Measurements from ENCODE around the gene HOXA11.

DNA sequence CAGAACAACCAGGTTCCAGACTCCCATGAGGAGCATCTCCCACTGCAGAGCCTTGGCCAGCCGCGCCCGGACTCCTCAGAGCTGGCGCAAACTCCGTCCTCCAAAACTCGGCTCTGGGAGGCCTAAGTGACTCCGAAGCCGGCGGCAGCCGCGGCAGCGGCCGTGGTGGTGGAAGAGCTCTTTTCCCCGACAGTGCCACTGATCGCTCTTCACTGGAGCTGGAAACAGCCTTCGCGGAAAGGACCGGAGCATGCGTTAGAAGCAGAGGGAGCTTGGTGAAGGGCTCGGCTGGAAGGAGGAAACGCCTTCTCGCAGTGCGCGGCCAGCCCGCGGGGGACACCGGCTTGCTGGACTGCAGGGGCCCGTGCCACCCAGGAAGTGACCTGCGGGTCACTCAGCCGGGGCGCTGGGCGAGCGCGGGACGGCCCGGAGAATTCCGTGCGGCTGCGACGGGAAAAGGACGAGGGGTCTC, 19.9 kb upstream of the HOXA11 start:
- TF ChIP-seq, protein P1, sequence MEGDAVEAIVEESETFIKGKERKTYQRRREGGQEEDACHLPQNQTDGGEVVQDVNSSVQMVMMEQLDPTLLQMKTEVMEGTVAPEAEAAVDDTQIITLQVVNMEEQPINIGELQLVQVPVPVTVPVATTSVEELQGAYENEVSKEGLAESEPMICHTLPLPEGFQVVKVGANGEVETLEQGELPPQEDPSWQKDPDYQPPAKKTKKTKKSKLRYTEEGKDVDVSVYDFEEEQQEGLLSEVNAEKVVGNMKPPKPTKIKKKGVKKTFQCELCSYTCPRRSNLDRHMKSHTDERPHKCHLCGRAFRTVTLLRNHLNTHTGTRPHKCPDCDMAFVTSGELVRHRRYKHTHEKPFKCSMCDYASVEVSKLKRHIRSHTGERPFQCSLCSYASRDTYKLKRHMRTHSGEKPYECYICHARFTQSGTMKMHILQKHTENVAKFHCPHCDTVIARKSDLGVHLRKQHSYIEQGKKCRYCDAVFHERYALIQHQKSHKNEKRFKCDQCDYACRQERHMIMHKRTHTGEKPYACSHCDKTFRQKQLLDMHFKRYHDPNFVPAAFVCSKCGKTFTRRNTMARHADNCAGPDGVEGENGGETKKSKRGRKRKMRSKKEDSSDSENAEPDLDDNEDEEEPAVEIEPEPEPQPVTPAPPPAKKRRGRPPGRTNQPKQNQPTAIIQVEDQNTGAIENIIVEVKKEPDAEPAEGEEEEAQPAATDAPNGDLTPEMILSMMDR (IDR thresholded peaks at IDR 0.05; ENCODE audit: low read depth, low read length): no peak
- no peak for TF ChIP-seq MAX (IDR thresholded peaks at IDR 0.05; ENCODE audit: low read depth, low read length)
- no peak for TF ChIP-seq MYC (IDR thresholded peaks at IDR 0.05; ENCODE audit: low read depth, low read length)
